Measurements from ENCODE around the gene AQP9.
"Not testable (repeated sequence)": the region's sequence is repeated elsewhere in the genome, so short reads cannot be mapped to it uniquely, and the experiment has no call there.

GRCh38 chr15:58113358-58113757 is 24.8 kb upstream of the AQP9 start:
- TF ChIP-seq, protein P1, sequence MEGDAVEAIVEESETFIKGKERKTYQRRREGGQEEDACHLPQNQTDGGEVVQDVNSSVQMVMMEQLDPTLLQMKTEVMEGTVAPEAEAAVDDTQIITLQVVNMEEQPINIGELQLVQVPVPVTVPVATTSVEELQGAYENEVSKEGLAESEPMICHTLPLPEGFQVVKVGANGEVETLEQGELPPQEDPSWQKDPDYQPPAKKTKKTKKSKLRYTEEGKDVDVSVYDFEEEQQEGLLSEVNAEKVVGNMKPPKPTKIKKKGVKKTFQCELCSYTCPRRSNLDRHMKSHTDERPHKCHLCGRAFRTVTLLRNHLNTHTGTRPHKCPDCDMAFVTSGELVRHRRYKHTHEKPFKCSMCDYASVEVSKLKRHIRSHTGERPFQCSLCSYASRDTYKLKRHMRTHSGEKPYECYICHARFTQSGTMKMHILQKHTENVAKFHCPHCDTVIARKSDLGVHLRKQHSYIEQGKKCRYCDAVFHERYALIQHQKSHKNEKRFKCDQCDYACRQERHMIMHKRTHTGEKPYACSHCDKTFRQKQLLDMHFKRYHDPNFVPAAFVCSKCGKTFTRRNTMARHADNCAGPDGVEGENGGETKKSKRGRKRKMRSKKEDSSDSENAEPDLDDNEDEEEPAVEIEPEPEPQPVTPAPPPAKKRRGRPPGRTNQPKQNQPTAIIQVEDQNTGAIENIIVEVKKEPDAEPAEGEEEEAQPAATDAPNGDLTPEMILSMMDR (IDR thresholded peaks at IDR 0.05): not testable (repeated sequence)
- TF ChIP-seq EP300, POLR2A, POLR2AphosphoS5 (IDR thresholded peaks at IDR 0.05): not testable (repeated sequence)

All from sigmoid colon (tissue), 4 donors.